GM21576 (cell line): ENCODE data around the gene ACHE.
"Not testable (repeated sequence)": the region's sequence is repeated elsewhere in the genome, so short reads cannot be mapped to it uniquely, and the experiment has no call there.

Experiments
- ATAC-seq: cut with Tn5 transposase; IDR thresholded peaks from one replicate; pipeline ENCODE4 v1.9.1; 2021; ENCODE audit warnings: mild to moderate bottlenecking, moderate library complexity; ENCODE audit not compliant: unreplicated experiment

The ACHE gene

DNA sequence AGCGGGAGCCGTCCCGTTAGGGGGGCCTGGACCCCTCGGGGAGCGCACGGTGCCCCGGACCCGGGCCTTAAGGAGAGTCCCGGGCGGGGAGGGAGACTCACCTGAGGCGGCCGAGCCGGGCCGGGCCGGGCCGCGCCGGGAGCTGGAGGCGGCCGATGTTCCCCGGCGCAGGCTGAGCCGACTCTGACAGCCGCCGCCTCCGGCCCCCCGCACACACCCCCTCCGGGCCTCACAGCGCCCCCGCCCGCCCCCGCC, at the start of gene ACHE:
TSS of gene ACHE (minus strand) at position 188 of the 255 bp plus-strand sequence. CDS start 1,656 bp downstream, outside the sequence.
- ATAC-seq = no peak

GRCh38 chr7:100944138-100944537, 48.5 kb upstream of the ACHE start:
- ATAC-seq = no peak

GRCh38 chr7:100943693-100944092, 48.0 kb upstream of the ACHE start:
- ATAC-seq = no peak

DNA sequence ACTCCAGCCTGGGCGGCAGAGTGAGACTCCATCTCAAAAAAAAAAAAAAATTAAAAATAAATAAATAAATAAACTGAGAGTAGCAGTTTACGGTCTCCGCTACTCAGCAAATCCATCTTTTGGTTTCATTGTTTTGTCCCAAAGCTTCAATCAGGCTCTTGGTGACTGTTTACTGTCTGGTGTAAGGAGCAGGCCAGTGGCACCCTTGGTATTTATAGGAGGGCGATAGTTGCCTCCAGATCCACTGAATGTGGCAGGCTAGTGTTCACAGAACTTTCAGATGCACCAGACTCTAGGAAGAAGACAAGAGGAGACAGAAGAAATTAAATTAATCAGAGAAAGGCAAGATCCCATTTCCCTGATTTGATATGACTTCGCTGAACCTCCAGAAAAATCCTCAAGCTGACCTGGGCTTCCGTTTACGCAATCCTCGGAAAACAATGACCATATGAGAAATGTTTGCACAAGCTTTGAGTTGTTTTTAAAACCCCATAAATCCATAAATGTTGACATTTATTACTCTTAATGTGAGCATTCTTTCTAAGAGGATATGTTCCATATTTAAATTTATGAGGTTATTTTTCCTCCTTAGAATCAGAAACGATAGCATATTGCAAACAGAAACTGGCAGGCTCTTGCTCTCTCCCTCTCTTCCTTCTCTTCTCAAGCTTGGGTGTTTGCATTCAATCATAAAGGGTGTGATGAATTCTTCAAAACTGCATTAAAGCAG, 46.5 kb upstream of the ACHE start:
- no peak for ATAC-seq

DNA sequence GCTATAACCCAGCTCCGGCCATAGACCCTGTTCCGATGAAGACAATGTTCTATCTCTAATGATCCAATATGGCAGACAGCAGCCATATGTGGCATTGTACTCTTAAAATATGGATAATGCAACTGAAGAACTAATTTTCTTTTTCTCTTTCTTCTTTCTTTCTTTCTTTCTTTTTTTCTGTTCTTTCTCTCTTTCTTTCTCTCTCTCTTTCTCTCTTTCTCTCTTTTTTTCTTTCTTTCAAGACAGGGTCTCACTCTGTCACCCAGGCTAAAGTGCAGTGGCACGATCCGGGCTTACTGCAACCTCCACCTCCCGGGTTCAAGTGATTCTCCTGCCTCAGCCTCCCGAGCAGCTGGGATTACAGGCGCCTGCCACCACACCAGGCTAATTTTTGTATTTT, 40.5 kb upstream of the ACHE start:
- ATAC-seq = not testable (repeated sequence)

DNA sequence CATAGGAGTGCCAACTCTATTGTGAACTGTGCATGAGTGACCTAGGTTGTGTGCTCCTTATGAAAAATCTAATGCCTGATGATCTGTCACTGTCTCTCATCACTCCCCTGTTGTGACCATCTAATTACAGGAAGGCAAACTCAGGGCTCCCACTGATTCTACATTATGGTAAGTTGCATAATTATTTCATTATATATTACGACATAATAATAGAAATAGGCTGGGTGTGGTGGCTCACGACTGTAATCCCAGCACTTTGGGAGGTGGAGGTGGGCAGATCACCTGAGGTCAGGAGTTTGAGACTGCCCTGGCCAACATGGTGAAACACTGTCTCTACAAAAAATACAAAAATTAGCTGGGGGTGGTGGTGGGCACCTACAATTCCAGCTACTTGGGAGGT, 39.7 kb upstream of the ACHE start:
- ATAC-seq = not testable (repeated sequence)

DNA sequence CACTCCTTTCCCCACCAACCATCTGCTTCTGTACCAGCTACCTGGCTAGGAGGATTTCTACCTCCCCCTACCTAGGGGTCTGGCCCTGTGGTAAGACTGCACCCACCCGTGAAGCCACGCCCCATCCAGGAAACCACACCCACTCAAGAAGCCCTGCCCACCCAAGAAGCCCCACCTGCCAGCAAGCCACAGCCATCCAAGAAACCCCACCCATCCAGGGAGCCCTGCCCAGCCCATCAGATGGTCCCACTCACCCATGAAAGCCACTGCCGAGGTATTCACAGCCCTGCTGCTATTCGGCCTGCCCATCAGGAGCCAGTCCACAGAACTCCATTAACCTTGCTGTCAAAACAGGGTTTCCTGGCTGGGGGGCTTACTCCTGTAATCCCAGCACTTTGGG, 38.0 kb upstream of the ACHE start:
- no peak for ATAC-seq

DNA sequence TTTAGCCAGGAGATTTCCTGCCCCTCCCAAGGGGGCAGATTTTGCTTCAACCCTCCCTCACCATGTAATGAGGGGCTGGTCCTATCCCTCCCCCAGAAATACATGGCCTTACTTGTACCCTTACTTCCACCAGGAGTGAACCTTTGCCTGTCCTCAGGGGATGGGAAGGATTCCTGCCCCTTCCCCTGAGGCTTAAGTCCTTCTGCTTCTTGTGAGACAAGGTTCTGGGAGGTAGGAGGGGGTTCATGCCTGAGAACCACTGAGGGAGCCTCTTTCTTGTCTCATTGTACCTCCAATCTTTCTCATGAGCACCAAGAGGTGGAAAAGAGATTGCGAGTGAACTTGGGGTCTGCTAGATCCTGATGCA, 34.1 kb upstream of the ACHE start:
- ATAC-seq = no peak

GRCh38 chr7:100923616-100924015, 27.9 kb upstream of the ACHE start:
- not testable (repeated sequence) for ATAC-seq

DNA sequence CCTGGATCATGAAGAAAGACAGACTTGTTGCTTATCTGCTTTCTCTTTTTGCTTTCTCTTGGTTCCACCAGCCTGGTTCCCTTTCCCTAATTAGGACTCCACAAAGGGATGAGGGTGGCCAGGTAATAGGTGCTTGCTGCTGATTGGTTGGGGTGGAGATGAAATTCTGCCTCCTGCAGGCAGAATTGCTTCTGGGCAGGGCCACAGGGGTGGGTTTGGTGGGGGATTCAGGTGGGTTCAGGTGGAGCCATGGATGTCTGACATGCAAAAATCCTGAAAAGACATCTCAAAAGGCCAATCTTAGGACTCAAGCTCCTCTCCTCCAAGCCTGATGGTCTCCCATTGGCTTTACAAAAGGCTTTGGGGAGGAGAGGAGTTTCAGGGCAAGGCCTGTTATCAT, 25.4 kb upstream of the ACHE start:
- ATAC-seq = no peak

DNA sequence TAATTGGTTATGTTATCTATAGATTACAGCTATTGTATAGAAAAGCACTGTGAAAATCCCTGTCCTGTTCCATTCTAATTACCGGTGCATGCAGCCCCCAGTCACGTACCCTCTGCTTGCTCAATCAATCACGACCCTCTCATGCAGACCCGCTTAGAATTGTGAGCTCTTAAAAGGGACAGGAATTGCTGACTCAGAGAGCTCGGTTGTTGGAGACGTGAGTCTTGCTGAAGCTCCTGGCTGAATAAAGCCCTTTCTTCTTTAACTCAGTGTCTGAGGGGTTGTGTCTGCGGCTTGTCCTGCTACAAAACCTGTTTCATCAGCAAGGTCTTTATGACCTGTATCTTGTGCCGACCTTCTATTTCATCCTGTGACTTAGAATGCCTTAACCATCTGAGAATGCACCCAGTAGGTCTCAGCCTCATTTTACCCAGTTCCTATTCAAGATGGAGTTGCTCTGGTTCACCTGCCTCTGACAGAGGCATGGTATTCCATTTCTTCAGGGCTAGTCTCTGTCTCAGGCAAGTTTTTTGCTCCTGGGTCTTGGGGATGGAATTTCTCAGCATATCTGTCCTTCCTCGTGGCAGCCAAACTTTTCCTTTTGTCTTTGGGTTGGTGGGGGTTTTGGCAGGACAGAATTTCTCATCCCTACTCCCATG, 24.2 kb upstream of the ACHE start:
- not testable (repeated sequence) for ATAC-seq

DNA sequence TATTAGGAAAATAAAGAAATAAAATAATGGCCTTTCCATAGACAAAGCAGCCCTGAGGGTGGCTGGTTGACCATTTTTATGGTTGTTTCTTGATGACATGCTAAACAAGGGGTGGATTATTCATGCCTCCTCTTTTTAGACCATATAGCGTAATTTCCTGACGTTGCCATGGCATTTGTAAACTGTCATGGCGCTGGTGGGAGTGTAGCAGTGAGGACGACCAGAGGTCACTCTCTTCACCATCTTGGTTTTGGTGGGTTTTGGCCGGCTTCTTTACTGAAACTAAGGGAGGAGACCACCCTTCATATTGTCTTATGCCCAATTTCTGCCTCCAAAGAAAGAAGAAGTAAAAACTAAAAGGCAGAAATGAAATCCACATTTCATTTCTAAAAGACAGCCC, 23.6 kb upstream of the ACHE start:
- not testable (repeated sequence) for ATAC-seq

GRCh38 chr7:100914879-100915447, 19.3 kb upstream of the ACHE start:
- ATAC-seq = no peak

- no peak for ATAC-seq
These were observed 18.7 kb upstream of the ACHE start for GRCh38 chr7:100914208-100914878.

DNA sequence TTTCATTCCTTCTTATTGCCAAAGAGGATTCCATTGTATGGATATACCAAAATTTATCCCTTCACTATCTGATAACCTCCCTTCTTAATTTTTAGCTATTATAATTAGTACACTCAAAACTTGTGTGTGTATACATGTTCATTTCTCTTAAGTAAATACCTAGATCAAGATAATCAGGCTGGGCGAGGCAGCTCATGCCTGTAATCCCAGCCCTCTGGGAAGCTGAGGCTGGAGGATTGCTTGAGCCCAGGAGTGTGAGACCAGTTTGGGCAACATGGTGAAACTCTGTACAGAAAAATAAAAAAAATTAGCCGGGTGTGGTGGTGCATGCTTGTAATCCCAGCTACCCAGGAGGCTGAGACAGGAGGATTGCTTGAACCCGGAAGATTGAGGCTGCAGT, 15.8 kb upstream of the ACHE start:
- no peak for ATAC-seq

DNA sequence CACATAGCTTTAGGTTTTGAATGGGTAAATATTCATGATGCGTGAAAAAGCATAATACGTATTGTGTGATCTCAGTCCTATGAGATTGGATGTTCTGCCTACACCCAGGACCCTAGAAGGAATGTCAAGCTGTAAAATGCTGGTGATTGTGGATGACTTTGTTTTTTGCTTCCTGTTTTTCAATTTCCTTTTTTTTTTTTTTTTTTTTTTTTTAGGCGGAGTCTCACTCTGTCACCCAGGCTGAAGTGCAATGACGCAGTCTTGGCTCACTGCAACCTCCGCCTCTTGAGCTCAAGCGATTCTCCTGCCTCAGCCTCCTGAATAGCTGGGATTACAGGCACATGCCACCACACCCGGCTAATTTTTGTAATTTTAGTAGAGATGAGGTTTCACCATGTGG, 14.8 kb upstream of the ACHE start:
- ATAC-seq = not testable (repeated sequence)

DNA sequence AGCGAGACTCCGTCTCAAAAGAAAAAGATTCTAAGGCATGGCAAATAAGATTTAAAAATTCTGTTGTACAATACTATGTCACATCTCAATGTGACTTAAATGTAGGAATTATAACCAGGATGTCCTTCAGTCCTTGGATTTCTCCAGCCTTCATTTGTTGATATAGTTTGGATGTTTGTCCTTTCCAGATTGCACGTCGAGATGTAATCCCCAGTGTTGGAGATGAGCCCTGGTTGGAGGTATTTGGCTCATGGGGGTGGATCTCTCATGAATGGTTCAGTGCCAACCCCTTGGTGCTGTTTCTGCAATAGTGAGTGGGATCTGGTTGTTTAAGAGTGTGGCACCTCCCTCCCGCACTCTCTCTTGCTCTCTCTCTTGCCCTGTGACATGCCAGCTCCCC, 12.8 kb upstream of the ACHE start:
- no peak for ATAC-seq

DNA sequence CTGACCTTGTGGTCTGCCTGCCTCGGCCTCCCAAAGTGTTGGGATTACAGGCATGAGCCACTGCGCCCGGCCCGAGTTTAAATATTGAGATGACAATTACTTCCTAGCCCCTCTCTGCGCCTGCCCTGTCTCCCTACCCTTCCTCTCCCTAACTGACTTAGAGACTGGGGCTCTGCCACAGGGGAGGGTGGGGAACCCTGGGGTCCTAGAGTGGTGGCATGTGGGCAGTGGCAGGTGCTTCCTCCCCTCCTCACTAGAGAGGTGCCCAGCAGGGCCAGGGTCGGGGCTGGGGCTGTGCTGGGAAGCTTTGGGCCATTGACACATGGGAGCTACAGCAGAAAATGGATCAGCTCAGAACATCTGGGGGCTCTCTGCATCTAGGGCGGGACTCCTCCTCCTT, 7.0 kb upstream of the ACHE start:
- no peak for ATAC-seq

GRCh38 chr7:100901921-100902332, 6.2 kb upstream of the ACHE start:
- no peak for ATAC-seq

GRCh38 chr7:100900978-100901377, 5.3 kb upstream of the ACHE start:
- ATAC-seq = no peak

DNA sequence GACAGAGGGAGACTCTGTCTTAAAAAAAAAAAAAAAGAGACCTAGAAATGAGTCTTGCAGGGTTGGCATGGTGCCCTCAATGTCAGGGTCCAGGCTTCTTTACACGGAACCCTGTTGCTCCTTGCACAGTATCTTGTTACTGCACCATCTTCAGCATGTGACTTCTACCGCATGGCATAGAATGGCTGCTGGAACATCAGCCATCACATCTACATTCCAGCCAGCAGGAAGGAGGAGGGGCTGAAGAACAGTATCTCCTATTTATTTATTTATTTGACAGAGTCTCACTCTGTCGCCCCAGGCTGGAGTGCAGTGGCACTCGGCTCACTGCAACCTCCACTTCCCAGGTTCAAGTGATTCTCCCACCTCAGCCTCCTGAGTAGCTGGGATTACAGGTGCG, 3.7 kb upstream of the ACHE start:
- no peak for ATAC-seq
